ENCODE results near the gene TRPC4AP.
"Not testable (repeated sequence)": the region's sequence is repeated elsewhere in the genome, so short reads cannot be mapped to it uniquely, and the experiment has no call there.

The TRPC4AP gene

GRCh38 chr20:35117196-35117595 is 24.6 kb upstream of the TRPC4AP start:
- DNase-seq (ENCODE audit: low read depth) = no peak
- H3K4me3 ChIP-seq (ENCODE audit: low read depth, low read length) = no peak overlapping the region
- TF ChIP-seq, protein P1, sequence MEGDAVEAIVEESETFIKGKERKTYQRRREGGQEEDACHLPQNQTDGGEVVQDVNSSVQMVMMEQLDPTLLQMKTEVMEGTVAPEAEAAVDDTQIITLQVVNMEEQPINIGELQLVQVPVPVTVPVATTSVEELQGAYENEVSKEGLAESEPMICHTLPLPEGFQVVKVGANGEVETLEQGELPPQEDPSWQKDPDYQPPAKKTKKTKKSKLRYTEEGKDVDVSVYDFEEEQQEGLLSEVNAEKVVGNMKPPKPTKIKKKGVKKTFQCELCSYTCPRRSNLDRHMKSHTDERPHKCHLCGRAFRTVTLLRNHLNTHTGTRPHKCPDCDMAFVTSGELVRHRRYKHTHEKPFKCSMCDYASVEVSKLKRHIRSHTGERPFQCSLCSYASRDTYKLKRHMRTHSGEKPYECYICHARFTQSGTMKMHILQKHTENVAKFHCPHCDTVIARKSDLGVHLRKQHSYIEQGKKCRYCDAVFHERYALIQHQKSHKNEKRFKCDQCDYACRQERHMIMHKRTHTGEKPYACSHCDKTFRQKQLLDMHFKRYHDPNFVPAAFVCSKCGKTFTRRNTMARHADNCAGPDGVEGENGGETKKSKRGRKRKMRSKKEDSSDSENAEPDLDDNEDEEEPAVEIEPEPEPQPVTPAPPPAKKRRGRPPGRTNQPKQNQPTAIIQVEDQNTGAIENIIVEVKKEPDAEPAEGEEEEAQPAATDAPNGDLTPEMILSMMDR (IDR thresholded peaks at IDR 0.05; ENCODE audit: low read depth, low read length, missing control alignments) = no peak

DNA sequence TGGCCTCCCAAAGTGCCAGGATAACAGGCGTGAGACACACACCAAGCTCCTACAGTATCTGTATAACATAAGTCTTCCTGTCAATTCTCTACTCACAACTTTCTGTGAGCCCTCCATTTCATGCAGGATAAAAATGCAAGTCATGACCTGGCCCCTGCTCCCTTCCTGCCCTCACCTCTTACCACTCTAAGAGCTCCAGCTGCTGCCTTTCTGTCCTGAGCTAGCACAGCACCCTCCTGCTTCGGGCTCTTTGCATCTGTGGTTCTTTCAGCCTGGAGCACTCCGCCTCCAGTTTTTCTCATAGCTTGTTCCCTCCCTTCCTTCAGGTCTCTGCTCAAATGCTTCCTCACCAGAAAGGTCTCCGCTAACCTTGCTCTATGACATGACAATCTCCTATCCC is 23.7 kb upstream of the TRPC4AP start:
- TF ChIP-seq, protein P1 (IDR thresholded peaks at IDR 0.05; ENCODE audit: low read depth, low read length, missing control alignments) = no peak
- no peak overlapping the region for H3K4me3 ChIP-seq (ENCODE audit: low read depth, low read length)
- DNase-seq (ENCODE audit: low read depth) = no peak

DNA sequence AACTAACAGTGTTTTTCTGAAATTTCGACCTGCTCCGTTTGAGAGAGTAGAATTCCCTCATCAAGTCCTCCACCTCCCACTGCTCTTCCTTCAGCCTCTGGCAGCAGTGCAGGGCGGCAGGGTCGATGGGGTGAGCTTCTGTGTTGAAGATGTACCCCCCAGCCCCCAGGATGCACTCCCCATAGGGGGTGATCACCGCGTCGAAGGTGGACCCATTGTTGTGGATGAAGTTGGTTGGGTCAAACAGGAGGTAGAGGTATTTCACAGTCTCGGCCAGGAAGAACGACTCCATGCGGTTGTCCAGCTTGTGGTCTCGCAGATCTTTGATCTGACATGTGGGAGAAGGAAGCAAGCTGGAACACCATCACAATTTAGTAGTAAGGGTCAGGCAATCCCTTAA is 23.0 kb upstream of the TRPC4AP start:
- TF ChIP-seq, protein P1 (IDR thresholded peaks at IDR 0.05; ENCODE audit: low read depth, low read length, missing control alignments) = no peak
- no peak overlapping the region for H3K4me3 ChIP-seq (ENCODE audit: low read depth, low read length)
- DNase-seq (ENCODE audit: low read depth) = no peak

DNA sequence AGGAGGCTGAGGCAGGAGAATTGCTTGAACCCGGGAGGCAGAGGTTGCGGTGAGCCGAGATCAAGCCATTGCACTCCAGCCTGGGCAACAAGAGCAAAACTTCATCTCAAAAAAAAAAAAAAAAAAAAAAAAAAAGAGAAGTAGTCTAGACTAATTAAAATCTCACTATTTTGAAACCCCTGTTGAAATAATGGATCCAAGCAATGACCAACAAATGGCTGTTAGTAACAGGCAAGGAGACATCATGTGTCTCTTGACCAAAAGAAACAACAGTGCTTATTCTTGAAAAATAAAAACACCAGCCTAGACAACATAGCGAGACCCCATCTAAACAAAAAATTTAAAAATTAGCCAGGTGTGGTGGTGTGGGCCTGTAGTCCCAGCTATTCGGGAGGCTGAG is 19.7 kb upstream of the TRPC4AP start:
- H3K4me3 ChIP-seq (ENCODE audit: low read depth, low read length); DNase-seq (ENCODE audit: low read depth): not testable (repeated sequence)

- H3K4me3 ChIP-seq (ENCODE audit: low read depth, low read length) = no peak overlapping the region
- TF ChIP-seq, protein P1 (IDR thresholded peaks at IDR 0.05; ENCODE audit: low read depth, low read length, missing control alignments) = no peak
- DNase-seq (ENCODE audit: low read depth) = no peak
Observed at GRCh38 chr20:35111141-35111888, 18.7 kb upstream of the TRPC4AP start.

DNA sequence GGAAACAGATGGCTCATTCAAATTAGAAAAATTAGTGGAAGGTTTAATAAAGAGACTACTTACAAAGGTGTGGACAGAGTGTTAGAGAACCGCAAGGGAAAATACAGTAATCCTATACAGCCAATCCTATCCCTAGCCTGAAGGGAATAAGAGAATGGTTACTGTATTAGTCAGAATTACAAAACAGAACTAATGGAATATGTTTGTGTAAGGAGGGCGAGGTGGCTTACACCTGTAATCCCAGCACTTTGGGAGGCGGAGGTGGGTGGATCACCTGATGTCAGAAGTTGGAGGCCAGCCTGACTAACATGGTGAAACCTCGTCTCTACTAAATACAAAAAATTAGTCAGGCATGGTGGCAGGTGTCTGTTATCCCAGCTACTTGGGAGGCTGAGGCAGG is 16.3 kb upstream of the TRPC4AP start:
- no peak for DNase-seq (ENCODE audit: low read depth)
- no peak overlapping the region for H3K4me3 ChIP-seq (ENCODE audit: low read depth, low read length)
- TF ChIP-seq, protein P1 (IDR thresholded peaks at IDR 0.05; ENCODE audit: low read depth, low read length, missing control alignments) = no peak

DNA sequence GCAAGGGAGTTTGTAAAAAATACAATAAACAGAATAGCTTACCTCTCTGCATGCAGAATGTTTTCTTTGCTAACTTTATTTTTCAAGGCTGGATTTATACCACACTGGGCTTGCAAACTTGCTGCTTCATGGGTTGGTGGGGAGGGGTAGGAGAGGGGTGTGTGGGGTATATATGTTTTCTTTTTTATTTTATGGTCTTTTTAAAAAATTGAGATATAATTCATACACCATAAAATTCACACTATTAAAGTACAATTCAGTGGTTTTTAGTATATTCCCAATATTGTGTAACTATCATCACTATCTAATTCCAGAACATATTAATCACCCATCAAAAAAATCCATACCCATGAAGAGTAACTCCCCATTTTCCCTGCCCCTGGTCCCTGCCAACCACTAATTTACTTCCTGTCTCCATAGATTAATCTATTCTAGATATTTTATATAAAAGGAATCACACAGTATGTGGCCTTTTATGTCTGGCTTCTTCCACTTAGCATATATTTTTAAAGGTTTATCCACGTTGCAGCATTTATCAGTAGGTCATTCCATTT is 14.3 kb upstream of the TRPC4AP start:
- DNase-seq (ENCODE audit: low read depth) = no peak
- TF ChIP-seq, protein P1 (IDR thresholded peaks at IDR 0.05; ENCODE audit: low read depth, low read length, missing control alignments) = no peak
- H3K4me3 ChIP-seq (ENCODE audit: low read depth, low read length) = no peak overlapping the region

All from GM12864 (cell line).